ENCODE results near the gene PDE8B. TPM values are rescaled to one million over a fixed set of nuclear protein-coding genes. Genes with fewer than 3 reads are reported as not detected.

The PDE8B gene
- total RNA-seq, 1 donor from 2014 or later = 0.18 TPM

DNA sequence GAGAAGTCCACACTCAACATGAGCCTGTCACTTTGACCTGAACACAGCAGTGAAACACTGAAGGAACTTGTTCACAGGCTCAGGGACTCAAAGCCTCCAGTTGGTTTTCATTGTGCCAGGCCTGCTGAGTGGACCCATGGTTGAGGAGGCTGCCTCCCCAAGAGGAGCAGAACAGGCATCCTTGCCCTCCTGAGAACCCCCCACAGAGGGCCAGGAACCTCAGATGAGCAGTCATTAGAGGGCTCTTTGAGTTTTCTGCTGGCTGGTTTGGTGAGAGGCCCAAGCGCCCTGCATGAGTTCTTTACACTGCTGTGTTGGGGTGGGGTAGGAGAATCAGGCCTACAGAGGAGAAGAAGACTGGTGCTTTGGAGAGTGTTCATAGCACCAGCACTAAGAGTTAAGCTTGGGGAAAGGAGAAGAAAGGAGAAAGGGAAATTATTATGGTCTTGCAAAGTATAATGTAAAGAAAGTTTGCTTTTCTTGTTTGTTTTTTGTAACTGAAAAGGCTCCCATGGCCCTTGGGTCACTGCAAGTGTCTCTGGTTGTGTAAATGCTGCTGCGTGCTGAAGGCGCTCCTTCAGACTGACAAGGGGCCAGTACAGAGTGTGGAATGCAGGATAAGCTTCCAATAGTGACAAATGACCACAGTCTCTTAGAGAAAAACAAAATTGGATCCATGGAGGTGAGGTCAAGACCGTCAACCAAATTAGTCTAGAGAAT is 100.2 kb downstream of the PDE8B start:
- H3K79me2 ChIP-seq (ENCODE audit: insufficient read depth, low read length) = no peaks in the 10 kb centered on the region
- Mint-ChIP-seq H3K4me1 (ENCODE audit: low read depth, unreplicated experiment) (no peaks in the 10 kb centered on the region), H3K36me3 (ENCODE audit: low read depth, unreplicated experiment) (no peaks in the 10 kb centered on the region), H3K9me3 (ENCODE audit: unreplicated experiment) (peaks cover 2% of the 10 kb centered on the region), H3K27me3 (ENCODE audit: low read depth, unreplicated experiment) (peaks cover 19% of the 10 kb centered on the region), H3K27ac (ENCODE audit: unreplicated experiment) (no peak overlapping the region), H3K4me3 (ENCODE audit: unreplicated experiment) (no peak overlapping the region)
- no peaks in the 10 kb centered on the region for H4K20me1 ChIP-seq (ENCODE audit: insufficient read depth, low read length)
- no peaks in the 10 kb centered on the region for H3K9me3 ChIP-seq (ENCODE audit: insufficient read depth, low read depth, low read length)
- H3K4me2 ChIP-seq (ENCODE audit: low read length) = no peak overlapping the region
- no peak for TF ChIP-seq EZH2 (IDR thresholded peaks at IDR 0.05; ENCODE audit: insufficient read depth, low read length)
- TF ChIP-seq, protein P1, sequence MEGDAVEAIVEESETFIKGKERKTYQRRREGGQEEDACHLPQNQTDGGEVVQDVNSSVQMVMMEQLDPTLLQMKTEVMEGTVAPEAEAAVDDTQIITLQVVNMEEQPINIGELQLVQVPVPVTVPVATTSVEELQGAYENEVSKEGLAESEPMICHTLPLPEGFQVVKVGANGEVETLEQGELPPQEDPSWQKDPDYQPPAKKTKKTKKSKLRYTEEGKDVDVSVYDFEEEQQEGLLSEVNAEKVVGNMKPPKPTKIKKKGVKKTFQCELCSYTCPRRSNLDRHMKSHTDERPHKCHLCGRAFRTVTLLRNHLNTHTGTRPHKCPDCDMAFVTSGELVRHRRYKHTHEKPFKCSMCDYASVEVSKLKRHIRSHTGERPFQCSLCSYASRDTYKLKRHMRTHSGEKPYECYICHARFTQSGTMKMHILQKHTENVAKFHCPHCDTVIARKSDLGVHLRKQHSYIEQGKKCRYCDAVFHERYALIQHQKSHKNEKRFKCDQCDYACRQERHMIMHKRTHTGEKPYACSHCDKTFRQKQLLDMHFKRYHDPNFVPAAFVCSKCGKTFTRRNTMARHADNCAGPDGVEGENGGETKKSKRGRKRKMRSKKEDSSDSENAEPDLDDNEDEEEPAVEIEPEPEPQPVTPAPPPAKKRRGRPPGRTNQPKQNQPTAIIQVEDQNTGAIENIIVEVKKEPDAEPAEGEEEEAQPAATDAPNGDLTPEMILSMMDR (IDR thresholded peaks at IDR 0.05; ENCODE audit: insufficient read depth, low read depth, low read length) = no peak
- H3K27me3 ChIP-seq (ENCODE audit: insufficient read depth, low read length) = peaks cover 4% of the 10 kb centered on the region
- H3K9ac ChIP-seq (ENCODE audit: low read length) = no peak overlapping the region
- H2AFZ ChIP-seq (ENCODE audit: low read depth, low read length) = no peak overlapping the region
- no peaks in the 10 kb centered on the region for H3K4me1 ChIP-seq (ENCODE audit: insufficient read depth, low read length)
- H3K36me3 ChIP-seq (ENCODE audit: insufficient read depth, low read length) = no peaks in the 10 kb centered on the region
- no peak for FAIRE-seq
- no peak overlapping the region for H3K27ac ChIP-seq (ENCODE audit: low read depth, low read length)
- no peak for DNase-seq (ENCODE audit: low read depth)
- H3K4me3 ChIP-seq (ENCODE audit: insufficient read depth, low read depth, low read length) = no peak overlapping the region

GRCh38 chr5:77311214-77311571 is 100.7 kb downstream of the PDE8B start:
- Histone ChIP-seq H3K36me3 (ENCODE audit: insufficient read depth, low read length) (no peaks in the 10 kb centered on the region), H4K20me1 (ENCODE audit: insufficient read depth, low read length) (no peaks in the 10 kb centered on the region), H3K4me3 (ENCODE audit: insufficient read depth, low read depth, low read length) (no peak overlapping the region), H3K4me2 (ENCODE audit: low read length) (no peak overlapping the region), H2AFZ (ENCODE audit: low read depth, low read length) (no peak overlapping the region), H3K9me3 (ENCODE audit: insufficient read depth, low read depth, low read length) (no peaks in the 10 kb centered on the region), H3K27me3 (ENCODE audit: insufficient read depth, low read length) (peaks cover 4% of the 10 kb centered on the region), H3K4me1 (ENCODE audit: insufficient read depth, low read length) (no peaks in the 10 kb centered on the region), H3K79me2 (ENCODE audit: insufficient read depth, low read length) (no peaks in the 10 kb centered on the region), H3K27ac (ENCODE audit: low read depth, low read length) (no peak overlapping the region), H3K9ac (ENCODE audit: low read length) (no peak overlapping the region)
- Mint-ChIP-seq H3K9me3 (ENCODE audit: unreplicated experiment) (peaks cover 2% of the 10 kb centered on the region), H3K27me3 (ENCODE audit: low read depth, unreplicated experiment) (peaks cover 19% of the 10 kb centered on the region), H3K36me3 (ENCODE audit: low read depth, unreplicated experiment) (no peaks in the 10 kb centered on the region), H3K27ac (ENCODE audit: unreplicated experiment) (no peak overlapping the region), H3K4me1 (ENCODE audit: low read depth, unreplicated experiment) (no peaks in the 10 kb centered on the region), H3K4me3 (ENCODE audit: unreplicated experiment) (no peak overlapping the region)
- TF ChIP-seq, protein P1 (IDR thresholded peaks at IDR 0.05; ENCODE audit: insufficient read depth, low read depth, low read length) = no peak
- no peak for TF ChIP-seq EZH2 (IDR thresholded peaks at IDR 0.05; ENCODE audit: insufficient read depth, low read length)
- FAIRE-seq (no peak), DNase-seq (ENCODE audit: low read depth) (peak; percentile 6)

- H3K4me3 Mint-ChIP-seq (ENCODE audit: unreplicated experiment) = no peak overlapping the region
- TF ChIP-seq EZH2 (IDR thresholded peaks at IDR 0.05; ENCODE audit: insufficient read depth, low read length) = no peak
- TF ChIP-seq, protein P1 (IDR thresholded peaks at IDR 0.05; ENCODE audit: insufficient read depth, low read depth, low read length) = no peak
Observed at GRCh38 chr5:77312413-77312812, 101.9 kb downstream of the PDE8B start.

More at GRCh38 chr5:77312413-77312812, 101.9 kb downstream of the PDE8B start:
- Mint-ChIP-seq H3K27ac (ENCODE audit: unreplicated experiment) (no peak overlapping the region), H3K27me3 (ENCODE audit: low read depth, unreplicated experiment) (peaks cover 11% of the 10 kb centered on the region), H3K36me3 (ENCODE audit: low read depth, unreplicated experiment) (no peaks in the 10 kb centered on the region), H3K9me3 (ENCODE audit: unreplicated experiment) (no peaks in the 10 kb centered on the region), H3K4me1 (ENCODE audit: low read depth, unreplicated experiment) (peaks cover 6% of the 10 kb centered on the region)
- Histone ChIP-seq H2AFZ (ENCODE audit: low read depth, low read length) (no peak overlapping the region), H3K4me3 (ENCODE audit: insufficient read depth, low read depth, low read length) (no peak overlapping the region), H3K79me2 (ENCODE audit: insufficient read depth, low read length) (no peaks in the 10 kb centered on the region), H3K4me2 (ENCODE audit: low read length) (no peak overlapping the region), H3K9me3 (ENCODE audit: insufficient read depth, low read depth, low read length) (no peaks in the 10 kb centered on the region), H3K9ac (ENCODE audit: low read length) (no peak overlapping the region), H3K36me3 (ENCODE audit: insufficient read depth, low read length) (no peaks in the 10 kb centered on the region), H3K27ac (ENCODE audit: low read depth, low read length) (no peak overlapping the region), H3K27me3 (ENCODE audit: insufficient read depth, low read length) (no peaks in the 10 kb centered on the region), H4K20me1 (ENCODE audit: insufficient read depth, low read length) (no peaks in the 10 kb centered on the region), H3K4me1 (ENCODE audit: insufficient read depth, low read length) (no peaks in the 10 kb centered on the region)
- DNase-seq (ENCODE audit: low read depth) (no peak), FAIRE-seq (no peak)
